ENCODE data around the gene ST8SIA1.

Gene ST8SIA1

GRCh38 chr12:22257100-22257499 lies 77.4 kb downstream of the ST8SIA1 start:
- DNase-seq (ENCODE audit: low read depth), result no peak
- no peak overlapping the region for H3K4me3 ChIP-seq (ENCODE audit: low read depth, low read length)
- no peak for TF ChIP-seq CTCF (conservative IDR thresholded peaks at IDR 0.05; ENCODE audit: low read depth, low read length)

- no peak for DNase-seq (ENCODE audit: low read depth)
- TF ChIP-seq CTCF (conservative IDR thresholded peaks at IDR 0.05; ENCODE audit: low read depth, low read length), result no peak
- H3K4me3 ChIP-seq (ENCODE audit: low read depth, low read length), result no peak overlapping the region
Observed at GRCh38 chr12:22256605-22257004, 77.9 kb downstream of the ST8SIA1 start.

- no peak overlapping the region for H3K4me3 ChIP-seq (ENCODE audit: low read depth, low read length)
- no peak for TF ChIP-seq CTCF (conservative IDR thresholded peaks at IDR 0.05; ENCODE audit: low read depth, low read length)
- no peak for DNase-seq (ENCODE audit: low read depth)
Observed at GRCh38 chr12:22256041-22256441, 78.5 kb downstream of the ST8SIA1 start.

- DNase-seq (ENCODE audit: low read depth), result no peak
- no peak overlapping the region for H3K4me3 ChIP-seq (ENCODE audit: low read depth, low read length)
- TF ChIP-seq CTCF (conservative IDR thresholded peaks at IDR 0.05; ENCODE audit: low read depth, low read length), result no peak
Observed at GRCh38 chr12:22255097-22255496, 79.4 kb downstream of the ST8SIA1 start.

- H3K4me3 ChIP-seq (ENCODE audit: low read depth, low read length), result no peak overlapping the region
- TF ChIP-seq CTCF (conservative IDR thresholded peaks at IDR 0.05; ENCODE audit: low read depth, low read length), result no peak
- DNase-seq (ENCODE audit: low read depth), result no peak
Observed at GRCh38 chr12:22254478-22254877, 80.0 kb downstream of the ST8SIA1 start.

- no peak for DNase-seq (ENCODE audit: low read depth)
- no peak overlapping the region for H3K4me3 ChIP-seq (ENCODE audit: low read depth, low read length)
- no peak for TF ChIP-seq CTCF (conservative IDR thresholded peaks at IDR 0.05; ENCODE audit: low read depth, low read length)
Observed at GRCh38 chr12:22252057-22252456, 82.5 kb downstream of the ST8SIA1 start.

- no peak for DNase-seq (ENCODE audit: low read depth)
- TF ChIP-seq CTCF (conservative IDR thresholded peaks at IDR 0.05; ENCODE audit: low read depth, low read length), result no peak
- no peak overlapping the region for H3K4me3 ChIP-seq (ENCODE audit: low read depth, low read length)
Observed at GRCh38 chr12:22250762-22251161, 83.7 kb downstream of the ST8SIA1 start.

Data from choroid plexus epithelial cell (primary cell).